ENCODE measurements around the gene KLHL21. TPM values are rescaled to one million over a fixed set of nuclear protein-coding genes. Genes with fewer than 3 reads are reported as not detected.
A peak's percentile ranks its signal among the peaks of the same experiment; 100 is the strongest.

KLHL21 gene
- total RNA-seq, 1 experiment from 2014 or later: 35.9 TPM

DNA sequence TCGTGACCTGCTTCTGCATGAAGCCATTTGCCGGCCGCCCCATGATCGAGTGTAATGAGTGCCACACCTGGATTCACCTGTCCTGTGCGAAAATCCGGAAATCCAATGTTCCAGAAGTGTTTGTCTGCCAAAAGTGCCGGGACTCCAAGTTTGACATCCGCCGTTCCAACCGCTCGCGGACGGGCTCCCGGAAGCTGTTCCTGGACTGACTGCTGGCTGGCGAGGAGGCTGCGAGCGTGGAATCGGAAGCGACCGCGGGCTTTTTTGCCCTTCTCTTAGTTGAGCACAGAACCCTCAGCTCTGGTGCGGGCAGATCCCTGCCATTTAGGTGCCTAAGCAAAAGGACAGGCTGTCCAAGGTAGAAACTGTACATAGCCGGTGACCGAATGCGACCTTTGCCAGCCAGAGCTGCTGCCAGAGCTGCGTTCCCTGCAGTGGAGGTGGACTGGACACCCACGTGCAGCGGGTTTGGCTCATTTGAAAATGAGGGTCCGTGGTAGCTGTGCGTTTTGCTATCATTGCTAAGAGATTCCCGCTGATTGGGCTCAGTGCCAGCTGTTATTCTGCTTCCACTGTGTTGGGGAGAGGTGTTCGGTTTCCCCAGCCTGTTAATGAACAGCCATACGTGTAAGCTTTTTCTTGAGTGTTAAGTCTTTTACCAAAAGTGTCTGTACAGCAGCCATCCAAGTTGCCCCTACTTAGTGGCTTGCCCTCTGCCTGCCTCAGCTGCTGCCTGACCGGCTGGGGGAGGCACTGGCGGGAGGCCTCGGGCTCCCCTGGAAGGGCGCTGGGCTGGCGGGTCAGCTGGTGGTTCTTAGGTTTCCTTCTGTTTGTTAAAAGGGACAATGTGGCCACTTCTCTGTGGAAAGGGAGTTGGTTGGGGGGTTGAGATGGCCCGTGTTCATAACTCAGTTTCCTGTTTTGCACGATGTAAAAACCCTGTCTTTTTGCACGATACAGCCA lies 19.0 kb upstream of the KLHL21 start:
- H3K4me1 ChIP-seq (ENCODE audit: control insufficient read depth, insufficient read depth, low read length): peaks cover 36% of the 10 kb centered on the region
- no peaks in the 10 kb centered on the region for H3K27me3 ChIP-seq (ENCODE audit: control insufficient read depth, insufficient read depth, low read length)
- ATAC-seq (no peak), DNase-seq (ENCODE audit: low read depth, low spot score) (no peak)
- H3K36me3 ChIP-seq (ENCODE audit: control insufficient read depth, insufficient read depth, low read length): peaks cover 4% of the 10 kb centered on the region; the same call in 1 of the 2 replicates
- CTCF ChIA-PET: no interaction called here
- BruUV-seq (replicated peaks): no TSS peak
- no peaks in the 10 kb centered on the region for H3K9me3 ChIP-seq (ENCODE audit: control insufficient read depth, insufficient read depth, low read depth, low read length)
- TF ChIP-seq, protein P1, sequence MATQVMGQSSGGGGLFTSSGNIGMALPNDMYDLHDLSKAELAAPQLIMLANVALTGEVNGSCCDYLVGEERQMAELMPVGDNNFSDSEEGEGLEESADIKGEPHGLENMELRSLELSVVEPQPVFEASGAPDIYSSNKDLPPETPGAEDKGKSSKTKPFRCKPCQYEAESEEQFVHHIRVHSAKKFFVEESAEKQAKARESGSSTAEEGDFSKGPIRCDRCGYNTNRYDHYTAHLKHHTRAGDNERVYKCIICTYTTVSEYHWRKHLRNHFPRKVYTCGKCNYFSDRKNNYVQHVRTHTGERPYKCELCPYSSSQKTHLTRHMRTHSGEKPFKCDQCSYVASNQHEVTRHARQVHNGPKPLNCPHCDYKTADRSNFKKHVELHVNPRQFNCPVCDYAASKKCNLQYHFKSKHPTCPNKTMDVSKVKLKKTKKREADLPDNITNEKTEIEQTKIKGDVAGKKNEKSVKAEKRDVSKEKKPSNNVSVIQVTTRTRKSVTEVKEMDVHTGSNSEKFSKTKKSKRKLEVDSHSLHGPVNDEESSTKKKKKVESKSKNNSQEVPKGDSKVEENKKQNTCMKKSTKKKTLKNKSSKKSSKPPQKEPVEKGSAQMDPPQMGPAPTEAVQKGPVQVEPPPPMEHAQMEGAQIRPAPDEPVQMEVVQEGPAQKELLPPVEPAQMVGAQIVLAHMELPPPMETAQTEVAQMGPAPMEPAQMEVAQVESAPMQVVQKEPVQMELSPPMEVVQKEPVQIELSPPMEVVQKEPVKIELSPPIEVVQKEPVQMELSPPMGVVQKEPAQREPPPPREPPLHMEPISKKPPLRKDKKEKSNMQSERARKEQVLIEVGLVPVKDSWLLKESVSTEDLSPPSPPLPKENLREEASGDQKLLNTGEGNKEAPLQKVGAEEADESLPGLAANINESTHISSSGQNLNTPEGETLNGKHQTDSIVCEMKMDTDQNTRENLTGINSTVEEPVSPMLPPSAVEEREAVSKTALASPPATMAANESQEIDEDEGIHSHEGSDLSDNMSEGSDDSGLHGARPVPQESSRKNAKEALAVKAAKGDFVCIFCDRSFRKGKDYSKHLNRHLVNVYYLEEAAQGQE (IDR thresholded peaks at IDR 0.05; ENCODE audit: insufficient read depth in 1 of 2, low read depth in 2 of 2, low read length in 1 of 2): no peak
- TF ChIP-seq SIN3A (IDR thresholded peaks at IDR 0.05; ENCODE audit: borderline replicate concordance, insufficient read depth, low read depth, low read length) (no peak), POLR2AphosphoS5 (IDR thresholded peaks at IDR 0.05; ENCODE audit: low read depth, low read length) (no peak), TCF7L2 (IDR thresholded peaks at IDR 0.05; ENCODE audit: low read depth, low read length) (no peak)
- TF ChIP-seq, protein P2, sequence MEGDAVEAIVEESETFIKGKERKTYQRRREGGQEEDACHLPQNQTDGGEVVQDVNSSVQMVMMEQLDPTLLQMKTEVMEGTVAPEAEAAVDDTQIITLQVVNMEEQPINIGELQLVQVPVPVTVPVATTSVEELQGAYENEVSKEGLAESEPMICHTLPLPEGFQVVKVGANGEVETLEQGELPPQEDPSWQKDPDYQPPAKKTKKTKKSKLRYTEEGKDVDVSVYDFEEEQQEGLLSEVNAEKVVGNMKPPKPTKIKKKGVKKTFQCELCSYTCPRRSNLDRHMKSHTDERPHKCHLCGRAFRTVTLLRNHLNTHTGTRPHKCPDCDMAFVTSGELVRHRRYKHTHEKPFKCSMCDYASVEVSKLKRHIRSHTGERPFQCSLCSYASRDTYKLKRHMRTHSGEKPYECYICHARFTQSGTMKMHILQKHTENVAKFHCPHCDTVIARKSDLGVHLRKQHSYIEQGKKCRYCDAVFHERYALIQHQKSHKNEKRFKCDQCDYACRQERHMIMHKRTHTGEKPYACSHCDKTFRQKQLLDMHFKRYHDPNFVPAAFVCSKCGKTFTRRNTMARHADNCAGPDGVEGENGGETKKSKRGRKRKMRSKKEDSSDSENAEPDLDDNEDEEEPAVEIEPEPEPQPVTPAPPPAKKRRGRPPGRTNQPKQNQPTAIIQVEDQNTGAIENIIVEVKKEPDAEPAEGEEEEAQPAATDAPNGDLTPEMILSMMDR (IDR thresholded peaks at IDR 0.05): no peak
- H3K4me3 ChIP-seq (ENCODE audit: low read depth in 2 of 2, low read length in 2 of 2): no peak overlapping the region
- intact Hi-C loops (cut with micrococcal nuclease; ENCODE audit: unreplicated experiment) (no loop called here), in situ Hi-C loops (cut with HindIII; ENCODE audit: low pct_unique_long_range_greater_than_20kb, low sequenced_read_pairs) (no loop called here)
- peak overlapping the region; percentile 79 for H3K27ac ChIP-seq (ENCODE audit: low read length)
- POLR2A ChIA-PET: no interaction called here

DNA sequence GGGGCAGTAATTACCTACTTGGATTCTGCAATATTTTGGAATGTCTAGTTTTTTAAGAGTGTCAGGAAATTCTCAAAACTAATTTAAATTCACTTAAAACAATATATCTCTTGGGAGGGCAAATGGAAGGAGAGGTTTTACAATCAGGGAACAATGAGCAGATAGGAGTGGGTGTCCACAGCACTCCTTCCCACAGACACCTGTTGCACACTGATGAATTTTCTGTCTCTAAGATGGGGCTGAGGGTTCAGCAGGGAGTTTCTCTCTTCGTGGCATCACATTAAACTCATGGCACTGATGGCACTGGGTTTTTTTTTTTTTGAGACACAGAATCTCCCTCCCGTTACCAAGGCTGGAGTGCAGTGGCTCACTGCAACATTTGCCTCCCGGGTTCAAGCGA lies 16.4 kb upstream of the KLHL21 start:
- in situ Hi-C loops (cut with HindIII; ENCODE audit: low pct_unique_long_range_greater_than_20kb, low sequenced_read_pairs) (no loop called here), intact Hi-C loops (cut with micrococcal nuclease; ENCODE audit: unreplicated experiment) (no loop called here)
- H3K9me3 ChIP-seq (ENCODE audit: control insufficient read depth, insufficient read depth, low read depth, low read length): no peaks in the 10 kb centered on the region
- POLR2A ChIA-PET: no interaction called here
- no peak for TF ChIP-seq SIN3A (IDR thresholded peaks at IDR 0.05; ENCODE audit: borderline replicate concordance, insufficient read depth, low read depth, low read length)
- TF ChIP-seq, protein P1 (IDR thresholded peaks at IDR 0.05; ENCODE audit: insufficient read depth in 1 of 2, low read depth in 2 of 2, low read length in 1 of 2): no peak
- no peak for TF ChIP-seq POLR2AphosphoS5 (IDR thresholded peaks at IDR 0.05; ENCODE audit: low read depth, low read length)
- no peak for TF ChIP-seq TCF7L2 (IDR thresholded peaks at IDR 0.05; ENCODE audit: low read depth, low read length)
- TF ChIP-seq, protein P2 (IDR thresholded peaks at IDR 0.05): no peak
- no peaks in the 10 kb centered on the region for H3K27me3 ChIP-seq (ENCODE audit: control insufficient read depth, insufficient read depth, low read length)
- H3K27ac ChIP-seq (ENCODE audit: low read length): no peak overlapping the region
- CTCF ChIA-PET: no interaction called here
- BruUV-seq (replicated peaks): no TSS peak
- H3K4me1 ChIP-seq (ENCODE audit: control insufficient read depth, insufficient read depth, low read length): peaks cover 36% of the 10 kb centered on the region
- DNase-seq (ENCODE audit: low read depth, low spot score): no peak
- H3K36me3 ChIP-seq (ENCODE audit: control insufficient read depth, insufficient read depth, low read length): 0 out of 2 replicates have a peak, but pooled peaks cover 4% of the 10 kb centered on the region
- ATAC-seq: no peak
- H3K4me3 ChIP-seq (ENCODE audit: low read depth in 2 of 2, low read length in 2 of 2): no peak overlapping the region

Measured in Panc1 (cell line).